ENCODE results near the gene OR2Z1. TPM values are rescaled to one million over a fixed set of nuclear protein-coding genes. Genes with fewer than 3 reads are reported as not detected.

The OR2Z1 gene
- total RNA-seq, 1 donor from 2014 or later = not detected

DNA sequence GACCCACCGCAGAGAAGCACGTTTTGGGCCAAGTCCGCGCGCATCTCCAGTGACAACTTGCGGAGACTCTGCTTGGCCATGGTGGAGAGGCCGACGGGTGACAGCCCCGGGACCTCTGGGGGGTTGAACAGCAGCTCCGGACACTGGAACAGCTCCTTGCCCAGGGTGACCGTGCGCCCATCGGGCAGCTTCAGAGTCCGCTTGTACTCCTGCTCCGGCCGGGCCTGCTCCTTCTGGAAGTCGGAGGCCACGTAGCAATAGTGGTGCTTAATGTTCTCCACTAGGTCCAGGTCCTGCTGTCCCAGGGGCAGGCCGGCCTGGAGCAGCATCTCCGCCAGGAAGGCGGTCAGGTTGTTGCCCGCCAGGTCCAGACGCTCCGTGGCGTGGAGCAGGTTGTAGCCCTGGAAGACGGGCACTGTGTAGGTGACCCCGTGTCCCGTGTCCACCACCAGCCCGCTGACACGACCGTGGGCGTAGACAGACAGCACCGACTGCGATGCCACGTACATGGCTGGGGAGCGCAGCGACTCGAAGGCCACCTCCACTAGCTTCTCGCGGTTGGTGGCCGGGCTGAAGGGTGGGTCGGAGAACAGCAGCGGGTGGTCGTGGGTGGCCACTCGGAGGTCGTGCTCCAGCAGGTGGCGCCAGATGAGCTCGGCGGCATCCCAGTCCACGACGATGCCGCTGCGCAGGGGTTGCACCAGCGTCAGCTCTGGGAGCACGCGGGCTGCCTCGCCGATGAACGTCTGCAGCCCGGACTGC is 23.6 kb upstream of the OR2Z1 start:
- no peak for DNase-seq
- no peak overlapping the region for H3K27ac ChIP-seq (replicated peaks)

GRCh38 chr19:8698433-8699063 is 22.9 kb upstream of the OR2Z1 start, which contains the start of gene ACTL9:
Gene ACTL9 (minus strand): TSS chr19:8698795. CDS start chr19:8698701, 94 bp downstream.
- intact Hi-C loops (cut with micrococcal nuclease) = no loop called here
- TF ChIP-seq, protein P1, sequence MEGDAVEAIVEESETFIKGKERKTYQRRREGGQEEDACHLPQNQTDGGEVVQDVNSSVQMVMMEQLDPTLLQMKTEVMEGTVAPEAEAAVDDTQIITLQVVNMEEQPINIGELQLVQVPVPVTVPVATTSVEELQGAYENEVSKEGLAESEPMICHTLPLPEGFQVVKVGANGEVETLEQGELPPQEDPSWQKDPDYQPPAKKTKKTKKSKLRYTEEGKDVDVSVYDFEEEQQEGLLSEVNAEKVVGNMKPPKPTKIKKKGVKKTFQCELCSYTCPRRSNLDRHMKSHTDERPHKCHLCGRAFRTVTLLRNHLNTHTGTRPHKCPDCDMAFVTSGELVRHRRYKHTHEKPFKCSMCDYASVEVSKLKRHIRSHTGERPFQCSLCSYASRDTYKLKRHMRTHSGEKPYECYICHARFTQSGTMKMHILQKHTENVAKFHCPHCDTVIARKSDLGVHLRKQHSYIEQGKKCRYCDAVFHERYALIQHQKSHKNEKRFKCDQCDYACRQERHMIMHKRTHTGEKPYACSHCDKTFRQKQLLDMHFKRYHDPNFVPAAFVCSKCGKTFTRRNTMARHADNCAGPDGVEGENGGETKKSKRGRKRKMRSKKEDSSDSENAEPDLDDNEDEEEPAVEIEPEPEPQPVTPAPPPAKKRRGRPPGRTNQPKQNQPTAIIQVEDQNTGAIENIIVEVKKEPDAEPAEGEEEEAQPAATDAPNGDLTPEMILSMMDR (IDR thresholded peaks at IDR 0.05; ENCODE audit: borderline replicate concordance) = no peak
- no peak within 1 kb of the TSS for H3K27ac ChIP-seq (replicated peaks)
- no peaks in the 10 kb centered on the region for H3K36me3 ChIP-seq
- no peak for DNase-seq
- H3K27me3 ChIP-seq (ENCODE audit: low read depth) = peaks cover 83% of the 10 kb centered on the region
- H3K4me3 ChIP-seq = no peak within 1 kb of the TSS
- no peaks in the 10 kb centered on the region for H3K9me3 ChIP-seq (replicated peaks)
- no peaks in the 10 kb centered on the region for H3K4me1 ChIP-seq

More for the DNA sequence above, 23.6 kb upstream of the OR2Z1 start:
- Histone ChIP-seq H3K9me3 (replicated peaks) (no peaks in the 10 kb centered on the region), H3K4me3 (no peak overlapping the region), H3K36me3 (no peaks in the 10 kb centered on the region), H3K4me1 (no peaks in the 10 kb centered on the region), H3K27me3 (ENCODE audit: low read depth) (peaks cover 84% of the 10 kb centered on the region)
- TF ChIP-seq, protein P1 (IDR thresholded peaks at IDR 0.05; ENCODE audit: borderline replicate concordance) = no peak
- intact Hi-C loops (cut with micrococcal nuclease) = no loop called here

DNA sequence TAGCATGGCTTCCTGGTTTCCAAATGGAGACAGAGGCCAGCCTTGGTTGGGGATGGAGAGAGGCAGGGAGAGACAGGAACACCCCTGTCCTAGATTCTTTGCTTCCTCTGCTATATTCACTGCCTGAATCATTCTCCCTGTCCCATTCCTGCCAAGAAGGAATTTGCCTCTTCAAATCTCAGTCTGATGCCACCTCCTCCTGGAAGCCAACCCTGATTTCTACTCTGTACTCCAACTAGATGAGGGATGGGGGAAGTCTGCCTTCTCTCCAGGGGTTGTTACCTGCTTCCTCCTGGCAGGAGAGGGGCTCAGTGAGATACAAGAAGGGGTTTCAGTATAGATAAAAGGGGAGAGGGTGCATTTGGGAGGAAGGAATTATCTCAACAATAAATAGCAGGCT is 21.5 kb upstream of the OR2Z1 start:
- Histone ChIP-seq H3K27ac (replicated peaks) (no peak overlapping the region), H3K36me3 (no peaks in the 10 kb centered on the region), H3K9me3 (replicated peaks) (no peaks in the 10 kb centered on the region), H3K27me3 (ENCODE audit: low read depth) (peaks cover 73% of the 10 kb centered on the region), H3K4me3 (no peak overlapping the region), H3K4me1 (no peaks in the 10 kb centered on the region)
- intact Hi-C loops (cut with micrococcal nuclease) = no loop called here
- TF ChIP-seq, protein P1 (IDR thresholded peaks at IDR 0.05; ENCODE audit: borderline replicate concordance) = no peak
- DNase-seq = no peak

- TF ChIP-seq, protein P1 (IDR thresholded peaks at IDR 0.05; ENCODE audit: borderline replicate concordance) = no peak
- no peak for DNase-seq
- no peak overlapping the region for H3K4me3 ChIP-seq
- H3K36me3 ChIP-seq = no peaks in the 10 kb centered on the region
- no peaks in the 10 kb centered on the region for H3K4me1 ChIP-seq
- peaks cover 62% of the 10 kb centered on the region for H3K27me3 ChIP-seq (ENCODE audit: low read depth)
- intact Hi-C loops (cut with micrococcal nuclease) = no loop called here
- no peaks in the 10 kb centered on the region for H3K9me3 ChIP-seq (replicated peaks)
- no peak overlapping the region for H3K27ac ChIP-seq (replicated peaks)
Measured at GRCh38 chr19:8700956-8701355, 20.5 kb upstream of the OR2Z1 start.

GRCh38 chr19:8702350-8702749 is 19.1 kb upstream of the OR2Z1 start:
- H3K27me3 ChIP-seq (ENCODE audit: low read depth) = peaks cover 49% of the 10 kb centered on the region

More at GRCh38 chr19:8702350-8702749, 19.1 kb upstream of the OR2Z1 start:
- no peak overlapping the region for H3K27ac ChIP-seq (replicated peaks)
- no peaks in the 10 kb centered on the region for H3K4me1 ChIP-seq
- intact Hi-C loops (cut with micrococcal nuclease) = no loop called here
- H3K4me3 ChIP-seq = no peak overlapping the region
- no peak for DNase-seq
- no peaks in the 10 kb centered on the region for H3K36me3 ChIP-seq
- H3K9me3 ChIP-seq (replicated peaks) = no peaks in the 10 kb centered on the region
- TF ChIP-seq, protein P1 (IDR thresholded peaks at IDR 0.05; ENCODE audit: borderline replicate concordance) = no peak

All from left ventricle myocardium inferior (tissue), 1 donor.